ENCODE results near the gene PCDHGB4.
"Not testable (repeated sequence)": the region's sequence is repeated elsewhere in the genome, so short reads cannot be mapped to it uniquely, and the experiment has no call there.

Gene PCDHGB4

GRCh38 chr5:141402553-141403243 is 15.2 kb downstream of the PCDHGB4 start, which contains the start of gene PCDHGA9:
Gene PCDHGA9 (plus strand): TSS chr5:141402778. CDS start chr5:141402953, 175 bp downstream.
- no peak for DNase-seq

DNA sequence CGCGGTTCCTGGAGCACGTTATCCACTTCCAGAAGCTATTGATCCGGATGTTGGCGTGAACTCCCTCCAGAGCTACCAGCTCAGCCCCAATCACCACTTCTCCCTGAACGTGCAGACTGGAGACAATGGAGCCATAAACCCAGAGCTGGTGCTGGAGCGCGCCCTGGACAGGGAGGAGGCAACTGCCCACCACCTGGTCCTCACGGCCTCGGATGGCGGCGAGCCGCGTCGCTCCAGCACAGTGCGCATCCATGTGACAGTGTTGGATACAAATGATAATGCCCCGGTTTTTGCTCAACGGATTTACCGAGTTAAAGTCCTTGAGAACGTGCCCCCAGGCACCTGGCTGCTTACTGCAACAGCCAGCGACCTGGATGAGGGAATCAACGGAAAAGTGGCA is 15.9 kb downstream of the PCDHGB4 start:
- no peak for DNase-seq

DNA sequence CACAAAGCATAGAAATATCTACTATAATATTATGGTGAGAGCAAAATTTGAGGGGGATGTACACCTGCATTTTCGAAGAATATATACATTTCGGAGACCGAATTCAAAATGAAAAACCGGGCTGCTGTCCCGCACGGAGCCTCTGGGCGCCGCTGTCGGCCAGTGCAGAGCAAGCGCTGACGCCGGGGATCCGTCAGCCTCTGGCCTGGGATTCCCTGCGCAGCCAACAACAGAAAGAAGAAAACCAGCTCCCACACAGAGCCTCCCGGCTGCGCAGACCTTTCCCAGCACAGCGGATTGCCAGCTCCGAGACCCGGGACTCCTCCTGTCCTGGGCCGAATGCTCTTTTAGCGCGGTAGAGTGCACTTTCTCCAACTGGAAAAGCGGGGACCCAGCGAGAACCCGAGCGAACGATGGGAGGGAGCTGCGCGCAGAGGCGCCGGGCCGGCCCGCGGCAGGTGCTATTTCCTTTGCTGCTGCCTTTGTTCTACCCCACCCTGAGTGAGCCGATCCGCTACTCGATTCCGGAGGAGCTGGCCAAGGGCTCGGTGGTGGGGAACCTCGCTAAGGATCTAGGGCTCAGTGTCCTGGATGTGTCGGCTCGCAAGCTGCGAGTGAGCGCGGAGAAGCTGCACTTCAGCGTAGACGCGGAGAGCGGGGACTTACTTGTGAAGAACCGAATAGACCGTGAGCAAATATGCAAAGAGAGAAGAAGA is 20.4 kb downstream of the PCDHGB4 start, which contains the start of gene PCDHGB6:
PCDHGB6 (plus strand) TSS at position 232 of the 716 bp plus-strand sequence; CDS start at position 414, 182 bp downstream.
- DNase-seq: not testable (repeated sequence)

DNA sequence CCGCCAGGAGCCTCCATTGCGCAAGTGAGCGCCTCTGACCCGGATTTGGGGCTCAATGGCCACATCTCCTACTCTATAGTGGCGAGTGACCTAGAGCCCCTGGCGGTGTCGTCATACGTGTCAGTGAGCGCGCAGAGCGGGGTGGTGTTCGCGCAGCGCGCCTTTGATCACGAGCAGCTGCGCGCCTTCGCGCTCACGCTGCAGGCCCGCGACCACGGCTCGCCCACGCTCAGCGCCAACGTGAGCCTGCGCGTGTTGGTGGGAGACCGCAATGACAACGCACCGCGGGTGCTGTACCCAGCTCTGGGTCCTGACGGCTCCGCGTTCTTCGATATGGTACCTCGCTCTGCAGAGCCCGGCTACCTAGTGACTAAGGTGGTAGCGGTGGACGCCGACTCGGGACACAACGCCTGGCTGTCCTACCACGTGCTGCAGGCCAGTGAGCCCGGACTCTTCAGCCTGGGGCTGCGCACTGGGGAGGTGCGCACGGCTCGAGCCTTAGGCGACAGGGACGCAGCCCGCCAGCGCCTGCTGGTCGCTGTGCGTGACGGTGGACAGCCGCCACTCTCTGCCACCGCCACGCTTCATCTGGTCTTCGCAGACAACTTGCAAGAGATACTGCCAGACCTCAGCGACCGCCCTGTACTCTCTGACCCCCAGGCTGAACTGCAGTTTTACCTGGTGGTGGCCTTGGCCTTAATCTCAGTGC is 22.3 kb downstream of the PCDHGB4 start:
- DNase-seq: no peak

GRCh38 chr5:141411575-141411974 is 24.1 kb downstream of the PCDHGB4 start:
- no peak for DNase-seq

DNA sequence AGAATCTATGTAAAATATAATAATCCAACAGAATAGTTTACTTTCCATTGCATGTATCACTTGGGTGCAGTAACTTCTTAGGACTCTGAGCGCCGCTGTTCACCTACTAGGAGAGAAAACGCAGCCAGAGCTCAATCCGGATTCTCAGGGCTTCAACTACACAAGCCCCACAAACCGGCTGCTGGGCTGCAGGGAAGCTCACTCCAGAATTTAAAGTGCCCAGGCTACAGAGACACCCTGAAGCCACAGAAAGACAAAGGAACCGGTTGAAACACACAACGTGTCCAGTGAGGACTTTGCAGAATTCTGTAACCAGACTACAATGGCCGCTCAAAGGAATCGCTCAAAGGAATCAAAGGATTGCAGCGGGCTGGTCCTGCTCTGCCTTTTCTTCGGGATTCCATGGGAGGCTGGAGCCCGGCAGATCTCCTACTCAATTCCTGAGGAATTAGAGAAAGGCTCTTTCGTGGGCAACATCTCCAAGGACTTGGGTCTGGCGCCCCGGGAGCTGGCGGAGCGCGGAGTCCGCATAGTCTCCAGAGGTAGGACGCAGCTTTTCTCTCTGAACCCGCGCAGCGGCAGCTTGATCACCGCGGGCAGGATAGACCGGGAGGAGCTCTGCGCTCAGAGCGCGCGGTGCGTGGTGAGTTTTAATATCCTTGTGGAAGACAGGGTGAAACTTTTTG is 25.5 kb downstream of the PCDHGB4 start, which contains the start of gene PCDHGA10:
PCDHGA10 (plus strand) TSS at position 134 of the 686 bp plus-strand sequence; CDS start at position 323, 189 bp downstream.
- DNase-seq: peak; percentile 50 to 52

DNA sequence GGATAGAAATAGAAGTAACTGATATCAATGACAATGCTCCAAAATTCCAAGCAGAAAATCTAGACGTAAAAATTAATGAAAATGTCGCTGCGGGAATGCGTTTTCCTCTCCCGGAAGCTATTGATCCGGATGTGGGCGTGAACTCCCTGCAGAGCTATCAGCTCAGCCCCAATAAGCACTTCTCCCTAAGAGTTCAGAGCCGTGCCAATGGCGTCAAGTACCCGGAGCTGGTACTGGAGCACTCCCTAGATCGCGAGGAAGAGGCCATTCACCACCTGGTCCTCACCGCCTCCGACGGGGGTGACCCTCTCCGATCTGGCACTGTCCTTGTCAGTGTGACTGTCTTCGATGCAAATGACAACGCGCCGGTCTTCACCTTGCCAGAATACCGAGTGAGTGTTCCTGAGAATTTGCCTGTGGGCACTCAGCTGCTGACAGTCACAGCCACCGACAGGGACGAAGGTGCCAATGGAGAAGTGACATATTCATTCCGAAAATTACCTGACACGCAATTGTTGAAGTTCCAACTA is 26.1 kb downstream of the PCDHGB4 start:
- DNase-seq: no peak

DNA sequence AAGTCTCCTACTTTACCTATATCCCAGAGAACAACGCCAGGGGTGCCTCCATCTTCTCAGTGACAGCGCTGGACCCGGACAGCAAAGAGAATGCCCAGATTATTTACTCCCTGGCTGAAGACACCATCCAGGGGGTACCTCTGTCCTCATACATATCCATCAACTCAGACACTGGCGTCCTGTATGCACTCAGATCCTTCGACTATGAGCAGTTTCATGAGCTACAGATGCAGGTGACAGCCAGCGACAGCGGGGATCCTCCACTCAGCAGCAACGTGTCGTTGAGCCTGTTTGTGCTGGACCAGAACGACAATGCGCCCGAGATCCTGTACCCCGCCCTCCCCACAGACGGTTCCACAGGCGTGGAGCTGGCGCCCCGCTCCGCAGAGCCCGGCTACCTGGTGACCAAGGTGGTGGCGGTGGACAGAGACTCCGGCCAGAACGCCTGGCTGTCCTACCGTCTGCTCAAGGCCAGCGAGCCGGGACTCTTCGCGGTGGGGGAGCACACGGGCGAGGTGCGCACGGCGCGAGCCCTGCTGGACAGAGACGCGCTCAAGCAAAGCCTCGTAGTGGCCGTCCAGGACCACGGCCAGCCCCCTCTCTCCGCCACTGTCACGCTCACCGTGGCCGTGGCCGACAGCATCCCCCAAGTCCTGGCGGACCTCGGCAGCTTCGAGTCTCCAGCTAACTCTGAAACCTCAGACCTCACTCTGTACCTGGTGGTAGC is 27.2 kb downstream of the PCDHGB4 start:
- DNase-seq: not testable (repeated sequence)

DNA sequence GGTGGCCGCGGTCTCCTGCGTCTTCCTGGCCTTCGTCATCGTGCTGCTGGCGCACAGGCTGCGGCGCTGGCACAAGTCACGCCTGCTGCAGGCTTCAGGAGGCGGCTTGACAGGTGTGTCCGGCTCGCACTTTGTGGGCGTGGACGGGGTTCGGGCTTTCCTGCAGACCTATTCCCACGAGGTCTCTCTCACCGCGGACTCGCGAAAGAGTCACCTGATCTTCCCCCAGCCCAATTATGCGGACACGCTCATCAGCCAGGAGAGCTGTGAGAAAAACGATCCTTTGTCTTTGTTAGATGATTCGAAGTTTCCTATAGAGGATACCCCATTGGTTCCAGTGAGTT is 27.7 kb downstream of the PCDHGB4 start:
- DNase-seq: not testable (repeated sequence)

- DNase-seq: peak in 1 of 2 experiments; percentile 32
Measured at GRCh38 chr5:141417494-141418172, 30.1 kb downstream of the PCDHGB4 start, which contains the start of gene PCDHGB7. Gene PCDHGB7 (plus strand): TSS chr5:141417677. CDS start chr5:141417860, 183 bp downstream.

- DNase-seq: no peak
Measured at GRCh38 chr5:141419074-141419880, 31.8 kb downstream of the PCDHGB4 start.

- DNase-seq: peak in 1 of 2 experiments; percentile 18
Measured at GRCh38 chr5:141420855-141421488, 33.5 kb downstream of the PCDHGB4 start, which contains the start of gene PCDHGA11. Gene PCDHGA11 (plus strand): TSS chr5:141421051. CDS start chr5:141421228, 177 bp downstream.

DNA sequence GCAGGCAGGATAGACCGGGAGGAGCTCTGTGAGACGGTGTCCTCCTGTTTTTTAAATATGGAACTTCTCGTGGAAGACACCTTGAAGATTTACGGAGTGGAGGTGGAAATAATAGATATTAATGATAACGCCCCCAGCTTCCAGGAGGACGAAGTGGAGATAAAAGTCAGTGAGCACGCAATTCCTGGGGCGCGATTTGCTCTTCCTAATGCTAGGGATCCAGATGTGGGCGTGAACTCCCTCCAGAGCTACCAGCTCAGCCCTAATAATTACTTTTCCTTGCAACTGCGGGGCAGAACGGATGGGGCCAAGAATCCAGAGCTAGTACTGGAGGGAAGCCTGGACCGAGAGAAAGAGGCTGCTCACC is 34.0 kb downstream of the PCDHGB4 start:
- DNase-seq: no peak

- DNase-seq: no peak
Measured at GRCh38 chr5:141422742-141423291, 35.3 kb downstream of the PCDHGB4 start.

GRCh38 chr5:141427783-141428426 is 40.4 kb downstream of the PCDHGB4 start:
- no peak for DNase-seq

DNA sequence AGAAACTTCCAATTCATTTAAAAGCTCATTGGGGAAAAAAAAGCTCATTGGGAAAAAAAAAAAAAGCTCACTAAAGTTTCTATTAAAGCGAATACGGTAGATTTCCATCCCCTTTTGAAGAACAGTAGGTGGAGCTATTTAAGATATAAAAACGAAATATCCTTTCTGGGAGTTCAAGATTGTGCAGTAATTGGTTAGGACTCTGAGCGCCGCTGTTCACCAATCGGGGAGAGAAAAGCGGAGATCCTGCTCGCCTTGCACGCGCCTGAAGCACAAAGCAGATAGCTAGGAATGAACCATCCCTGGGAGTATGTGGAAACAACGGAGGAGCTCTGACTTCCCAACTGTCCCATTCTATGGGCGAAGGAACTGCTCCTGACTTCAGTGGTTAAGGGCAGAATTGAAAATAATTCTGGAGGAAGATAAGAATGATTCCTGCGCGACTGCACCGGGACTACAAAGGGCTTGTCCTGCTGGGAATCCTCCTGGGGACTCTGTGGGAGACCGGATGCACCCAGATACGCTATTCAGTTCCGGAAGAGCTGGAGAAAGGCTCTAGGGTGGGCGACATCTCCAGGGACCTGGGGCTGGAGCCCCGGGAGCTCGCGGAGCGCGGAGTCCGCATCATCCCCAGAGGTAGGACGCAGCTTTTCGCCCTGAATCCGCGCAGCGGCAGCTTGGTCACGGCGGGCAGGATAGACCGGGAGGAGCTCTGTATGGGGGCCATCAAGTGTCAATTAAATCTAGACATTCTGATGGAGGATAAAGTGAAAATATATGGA is 43.0 kb downstream of the PCDHGB4 start, which contains the start of gene PCDHGA12:
PCDHGA12 (plus strand) TSS at position 176 of the 782 bp plus-strand sequence; CDS start at position 429, 253 bp downstream.
- DNase-seq: no peak

DNA sequence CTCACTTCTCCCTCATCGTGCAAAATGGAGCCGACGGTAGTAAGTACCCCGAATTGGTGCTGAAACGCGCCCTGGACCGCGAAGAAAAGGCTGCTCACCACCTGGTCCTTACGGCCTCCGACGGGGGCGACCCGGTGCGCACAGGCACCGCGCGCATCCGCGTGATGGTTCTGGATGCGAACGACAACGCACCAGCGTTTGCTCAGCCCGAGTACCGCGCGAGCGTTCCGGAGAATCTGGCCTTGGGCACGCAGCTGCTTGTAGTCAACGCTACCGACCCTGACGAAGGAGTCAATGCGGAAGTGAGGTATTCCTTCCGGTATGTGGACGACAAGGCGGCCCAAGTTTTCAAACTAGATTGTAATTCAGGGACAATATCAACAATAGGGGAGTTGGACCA is 43.8 kb downstream of the PCDHGB4 start:
- no peak for DNase-seq

DNA sequence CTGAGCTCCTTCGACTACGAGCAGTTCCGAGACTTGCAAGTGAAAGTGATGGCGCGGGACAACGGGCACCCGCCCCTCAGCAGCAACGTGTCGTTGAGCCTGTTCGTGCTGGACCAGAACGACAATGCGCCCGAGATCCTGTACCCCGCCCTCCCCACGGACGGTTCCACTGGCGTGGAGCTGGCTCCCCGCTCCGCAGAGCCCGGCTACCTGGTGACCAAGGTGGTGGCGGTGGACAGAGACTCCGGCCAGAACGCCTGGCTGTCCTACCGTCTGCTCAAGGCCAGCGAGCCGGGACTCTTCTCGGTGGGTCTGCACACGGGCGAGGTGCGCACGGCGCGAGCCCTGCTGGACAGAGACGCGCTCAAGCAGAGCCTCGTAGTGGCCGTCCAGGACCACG is 44.8 kb downstream of the PCDHGB4 start:
- DNase-seq: not testable (repeated sequence)
